NCI-H1694 treated with DMSO at 0.1 percent for 48 hours (cell line): Measurements from ENCODE around the gene MORN4.
"Not testable (repeated sequence)": the region's sequence is repeated elsewhere in the genome, so short reads cannot be mapped to it uniquely, and the experiment has no call there.

ENCODE experiments used
- DNase-seq: peaks from one replicate; lab custom pipeline; 2025; lab: John Stamatoyannopoulos, UW

Gene MORN4

GRCh38 chr10:97597778-97598177, 35.5 kb downstream of the MORN4 start:
- no peak for DNase-seq

- no peak for DNase-seq
Measured at GRCh38 chr10:97596101-97597082, 36.9 kb downstream of the MORN4 start.

- no peak for DNase-seq
Measured at GRCh38 chr10:97593421-97593820, 39.9 kb downstream of the MORN4 start.

GRCh38 chr10:97590748-97591495, 42.4 kb downstream of the MORN4 start:
- DNase-seq, result no peak

DNA sequence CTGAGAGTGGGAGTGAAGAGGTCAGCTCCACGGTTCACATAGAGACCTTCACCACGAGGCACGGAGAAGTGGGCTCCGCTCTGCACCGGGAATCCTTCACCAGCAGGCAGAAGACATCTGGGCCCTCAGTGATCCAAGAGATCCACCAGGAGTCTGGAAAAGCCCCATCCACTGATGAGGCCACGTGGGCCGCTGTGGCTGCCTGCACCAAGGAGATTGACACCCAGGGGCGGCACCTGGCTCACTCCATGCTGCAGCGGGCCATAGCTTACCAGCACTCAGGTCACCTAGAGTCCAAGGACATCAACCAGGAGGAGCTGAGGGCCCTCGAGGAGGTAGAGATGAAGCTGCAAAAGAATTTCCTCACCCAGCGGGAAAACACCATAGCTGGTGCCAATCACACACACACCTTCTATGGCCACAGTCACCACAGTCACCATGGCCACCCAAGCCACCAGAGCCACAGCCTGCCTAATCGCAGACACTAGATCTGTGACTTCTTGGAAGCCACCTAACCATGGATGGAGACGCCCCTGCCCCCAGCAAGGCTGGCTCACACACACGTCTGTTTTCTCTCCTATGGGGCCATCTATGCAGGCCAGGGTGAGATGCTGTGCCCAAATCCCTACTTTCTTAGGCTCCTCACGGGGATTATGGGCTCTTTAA, 43.1 kb downstream of the MORN4 start:
- no peak for DNase-seq

DNA sequence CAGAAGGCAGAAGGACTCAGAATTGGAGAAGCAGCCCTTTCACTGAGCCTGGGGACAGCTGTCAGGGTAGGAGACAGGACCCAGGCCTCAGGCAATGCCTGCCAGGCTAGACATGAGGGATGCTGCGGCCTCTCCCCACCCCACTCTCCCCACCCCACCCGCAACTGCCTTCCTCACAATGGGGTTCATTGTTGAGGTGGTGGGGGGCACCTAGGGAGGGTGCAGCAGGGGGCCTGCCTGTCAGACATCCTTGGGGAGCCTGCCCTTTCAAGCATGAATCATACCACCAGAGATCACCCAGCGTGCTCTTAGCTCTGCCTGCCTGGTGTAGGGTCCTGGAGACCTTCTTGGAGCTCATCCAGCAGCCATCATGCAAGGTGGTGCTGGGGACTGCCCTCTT, 43.8 kb downstream of the MORN4 start, which contains the start of gene C10orf62:
C10orf62 (plus strand) TSS at position 243 of the 400 bp plus-strand sequence. CDS start 177 bp downstream, outside the sequence.
- DNase-seq, result no peak

GRCh38 chr10:97587183-97587582, 46.1 kb downstream of the MORN4 start:
- DNase-seq, result no peak

DNA sequence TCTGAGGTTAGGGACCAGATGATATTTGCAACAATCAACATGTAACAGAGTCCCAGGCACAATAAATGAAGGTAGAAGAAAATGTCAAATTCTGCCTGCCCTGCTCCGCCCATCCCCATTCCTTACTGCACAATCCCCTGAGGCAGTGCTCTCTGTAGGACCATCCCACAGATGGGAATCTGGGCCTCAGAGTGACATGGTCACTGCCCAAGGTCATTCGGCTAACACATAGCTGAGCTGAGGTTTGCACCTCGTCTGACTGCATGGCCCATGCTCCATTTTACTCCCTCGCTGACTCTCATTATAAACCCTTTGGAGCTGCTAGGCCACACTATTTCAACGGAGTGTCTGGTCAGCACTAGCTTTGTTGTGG, 47.9 kb downstream of the MORN4 start:
- DNase-seq, result no peak

GRCh38 chr10:97584798-97585438, 48.4 kb downstream of the MORN4 start:
- no peak for DNase-seq

GRCh38 chr10:97584060-97584797, 49.1 kb downstream of the MORN4 start, which contains the start of gene HOGA1:
Gene HOGA1, plus strand, starts transcription at chr10:97584389. Its CDS starts 315 bp downstream, at chr10:97584704.
- DNase-seq, result no peak

DNA sequence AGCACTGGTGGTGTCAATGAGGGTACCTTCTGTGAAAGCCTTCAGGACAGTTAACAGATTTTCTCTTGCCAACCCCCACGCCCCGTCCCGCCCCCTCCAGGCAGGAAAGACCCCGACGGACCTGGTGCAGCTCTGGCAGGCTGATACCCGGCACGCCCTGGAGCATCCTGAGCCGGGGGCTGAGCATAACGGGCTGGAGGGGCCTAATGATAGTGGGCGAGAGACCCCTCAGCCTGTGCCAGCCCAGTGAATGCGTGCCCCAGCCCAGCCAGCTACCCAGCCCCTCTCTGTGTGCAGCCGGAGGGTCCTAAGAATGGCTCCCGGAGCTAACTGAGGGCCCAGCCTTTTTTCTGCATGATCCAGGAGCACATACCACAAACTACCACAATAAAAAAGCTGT, 49.8 kb downstream of the MORN4 start:
- no peak for DNase-seq

DNA sequence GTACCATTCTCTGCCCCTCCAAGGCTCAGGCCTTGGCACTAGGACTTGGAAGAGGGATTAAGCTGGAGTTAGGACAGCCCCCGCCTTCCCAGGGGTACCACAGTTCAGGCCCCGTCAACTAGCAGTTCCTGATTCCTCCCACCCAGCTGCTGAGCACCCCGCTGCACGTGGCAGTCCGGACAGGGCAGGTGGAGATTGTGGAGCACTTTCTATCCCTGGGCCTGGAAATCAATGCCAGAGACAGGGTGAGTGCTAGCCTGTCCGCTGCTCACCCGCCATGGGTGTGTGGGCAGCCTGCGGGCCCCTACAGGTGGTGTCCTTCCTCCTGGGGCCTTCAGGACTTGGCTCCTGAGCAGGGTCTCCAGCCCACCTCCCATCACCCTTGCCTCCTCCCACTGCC, 51.1 kb downstream of the MORN4 start:
- no peak for DNase-seq

DNA sequence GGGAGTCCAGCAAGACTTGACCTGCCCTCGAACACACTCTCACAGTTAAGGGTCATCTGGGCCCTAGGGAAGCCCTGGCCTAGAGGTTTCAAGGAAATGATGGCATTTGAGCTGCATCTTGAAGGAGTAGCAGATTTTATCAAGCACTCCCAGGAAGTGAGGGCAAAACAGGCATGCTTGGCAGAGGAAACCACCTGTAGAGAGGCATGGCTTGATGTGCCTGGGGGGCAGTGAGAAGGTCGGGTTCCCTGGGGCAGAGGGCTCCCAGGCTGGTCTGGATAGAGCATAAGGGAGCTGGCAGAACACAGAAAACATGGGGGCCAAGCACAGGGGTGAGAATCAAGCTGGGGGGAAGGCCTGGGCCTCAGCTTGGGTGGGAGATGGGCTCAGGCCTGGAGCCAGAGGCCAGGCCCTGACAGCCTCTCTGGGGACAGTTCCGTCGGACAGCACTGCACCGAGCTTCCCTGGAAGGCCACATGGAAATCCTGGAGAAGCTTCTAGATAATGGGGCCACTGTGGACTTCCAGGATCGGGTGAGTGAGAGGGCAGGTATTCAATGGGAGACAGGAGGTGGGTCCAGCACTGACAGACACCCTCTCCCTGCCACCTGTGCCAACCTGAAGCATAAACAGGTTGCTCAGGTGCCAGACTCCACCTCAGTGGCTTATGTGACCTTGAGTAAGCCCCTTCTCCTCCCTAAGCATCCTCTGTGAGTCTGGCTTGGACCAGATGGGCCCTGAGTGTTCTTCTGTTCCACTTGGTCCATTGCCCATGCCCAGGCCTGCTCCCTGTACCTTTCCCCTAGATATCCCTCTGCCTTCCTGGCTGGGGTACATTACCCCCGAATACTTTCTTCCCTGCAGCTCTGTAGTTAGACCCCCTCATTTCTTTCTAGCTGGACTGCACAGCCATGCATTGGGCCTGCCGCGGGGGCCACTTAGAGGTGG, 52.6 kb downstream of the MORN4 start:
- DNase-seq, result no peak

DNA sequence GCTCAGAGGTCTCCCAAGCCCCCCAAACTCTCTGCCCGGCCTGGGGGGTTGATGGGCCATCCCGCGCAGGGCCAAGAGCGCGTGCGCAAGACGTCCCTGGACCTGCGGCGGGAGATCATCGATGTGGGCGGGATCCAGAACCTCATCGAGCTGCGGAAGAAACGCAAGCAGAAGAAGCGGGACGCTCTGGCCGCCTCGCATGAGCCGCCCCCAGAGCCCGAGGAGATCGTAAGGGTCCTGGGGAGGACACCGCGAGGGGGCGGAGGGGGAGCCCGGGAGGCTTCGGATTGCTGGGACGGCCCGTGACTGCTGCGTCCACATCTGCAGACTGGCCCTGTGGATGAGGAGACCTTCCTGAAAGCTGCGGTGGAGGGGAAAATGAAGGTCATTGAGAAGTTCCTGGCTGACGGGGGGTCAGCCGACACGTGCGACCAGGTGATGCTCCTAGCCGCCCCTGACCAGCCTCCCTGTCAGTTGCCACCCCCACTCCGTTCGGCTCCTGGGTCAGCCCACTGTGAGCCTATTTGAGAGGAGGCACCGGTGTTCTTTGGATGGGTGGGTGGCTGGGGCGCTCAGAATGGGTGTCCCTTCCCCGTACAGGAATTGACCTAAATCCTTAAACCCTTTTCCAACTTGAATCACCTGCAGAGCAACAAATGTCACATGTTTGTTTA, 55.0 kb downstream of the MORN4 start:
- DNase-seq, result no peak

- DNase-seq, result no peak
Measured at GRCh38 chr10:97577701-97578100, 55.6 kb downstream of the MORN4 start.

DNA sequence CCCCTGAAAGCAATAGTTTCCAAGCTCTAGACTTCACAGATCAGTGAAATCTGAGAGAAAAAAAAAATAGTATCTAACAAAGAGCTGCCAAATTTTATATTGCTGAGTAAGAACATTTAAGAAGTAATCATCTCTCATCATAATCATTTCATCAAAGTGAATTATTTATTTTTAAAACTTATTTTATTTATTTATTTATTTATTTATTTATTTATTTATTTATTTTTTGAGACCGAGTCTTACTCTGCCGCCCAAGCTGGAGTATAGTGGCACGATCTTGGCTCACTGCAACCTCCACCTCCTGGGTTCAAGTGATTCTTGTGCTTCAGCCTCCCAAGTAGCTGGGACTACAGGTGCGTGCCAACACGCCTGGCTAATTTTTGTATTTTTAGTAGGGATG, 56.8 kb downstream of the MORN4 start:
- DNase-seq, result not testable (repeated sequence)

GRCh38 chr10:97575127-97575668, 58.1 kb downstream of the MORN4 start:
- DNase-seq, result no peak

- peak; percentile 64 for DNase-seq
Measured at GRCh38 chr10:97574374-97575126, 58.8 kb downstream of the MORN4 start.
